GM19240 (cell line): ENCODE measurements around the gene TMEM186.
"Not testable (repeated sequence)": the region's sequence is repeated elsewhere in the genome, so short reads cannot be mapped to it uniquely, and the experiment has no call there.

Source experiments
- DNase-seq: peaks from one replicate; pipeline ENCODE4 v3.0.0; 2011; ENCODE audit warnings: low spot score; ENCODE audit not compliant: insufficient read length

Gene TMEM186

GRCh38 chr16:8775359-8775758, 22.1 kb downstream of the TMEM186 start:
- no peak for DNase-seq

GRCh38 chr16:8774208-8774607, 23.2 kb downstream of the TMEM186 start:
- no peak for DNase-seq

- DNase-seq, result no peak
These were observed 23.9 kb downstream of the TMEM186 start for GRCh38 chr16:8773537-8773936.

DNA sequence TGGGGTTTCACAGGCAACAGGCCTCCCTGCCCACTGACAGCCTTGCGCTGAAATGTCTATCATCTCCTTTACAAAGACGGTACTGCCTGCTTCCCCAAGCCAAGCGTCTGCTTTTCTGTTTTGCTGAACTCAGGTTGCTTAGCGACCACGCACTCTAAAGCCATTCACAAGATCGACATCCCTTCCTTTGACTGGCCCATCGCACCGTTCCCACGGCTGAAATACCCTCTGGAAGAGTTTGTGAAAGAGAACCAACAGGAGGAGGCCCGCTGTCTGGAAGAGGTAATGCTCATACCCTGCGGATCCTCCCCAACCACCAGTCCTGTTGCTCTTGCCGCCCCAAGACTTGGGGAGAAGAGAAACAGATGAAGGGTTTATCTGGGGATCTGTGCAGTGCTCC, 28.7 kb downstream of the TMEM186 start:
- DNase-seq, result no peak

- DNase-seq, result no peak
These were observed 29.2 kb downstream of the TMEM186 start for GRCh38 chr16:8768283-8768682.

DNA sequence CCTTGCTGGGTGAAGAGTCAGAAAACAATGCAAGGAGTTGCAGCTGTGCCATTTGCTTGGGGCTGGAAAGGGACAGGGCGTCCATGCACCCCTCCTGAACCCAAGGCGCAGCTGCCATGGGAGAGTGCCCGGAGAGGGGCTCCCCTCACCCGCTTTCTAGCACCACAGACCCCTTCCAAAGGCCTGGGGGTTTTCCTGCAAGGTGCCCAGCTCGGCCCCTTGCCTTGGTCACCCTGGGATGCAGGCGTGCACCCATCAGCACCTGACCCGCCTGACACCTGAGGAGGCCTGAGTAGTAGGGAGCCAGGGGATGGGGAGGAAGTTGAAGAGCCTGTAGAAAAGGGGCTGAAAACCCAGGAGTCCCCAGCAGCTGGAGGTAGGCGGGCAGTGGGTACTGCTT, 30.3 kb downstream of the TMEM186 start:
- no peak for DNase-seq

GRCh38 chr16:8764525-8765250, 32.8 kb downstream of the TMEM186 start:
- no peak for DNase-seq

- DNase-seq, result no peak
These were observed 33.5 kb downstream of the TMEM186 start for GRCh38 chr16:8763899-8764298.

- no peak for DNase-seq
These were observed 34.4 kb downstream of the TMEM186 start for GRCh38 chr16:8763083-8763482.

- DNase-seq, result no peak
These were observed 35.2 kb downstream of the TMEM186 start for GRCh38 chr16:8762254-8762653.

- DNase-seq, result no peak
These were observed 36.4 kb downstream of the TMEM186 start for GRCh38 chr16:8761078-8761477.

DNA sequence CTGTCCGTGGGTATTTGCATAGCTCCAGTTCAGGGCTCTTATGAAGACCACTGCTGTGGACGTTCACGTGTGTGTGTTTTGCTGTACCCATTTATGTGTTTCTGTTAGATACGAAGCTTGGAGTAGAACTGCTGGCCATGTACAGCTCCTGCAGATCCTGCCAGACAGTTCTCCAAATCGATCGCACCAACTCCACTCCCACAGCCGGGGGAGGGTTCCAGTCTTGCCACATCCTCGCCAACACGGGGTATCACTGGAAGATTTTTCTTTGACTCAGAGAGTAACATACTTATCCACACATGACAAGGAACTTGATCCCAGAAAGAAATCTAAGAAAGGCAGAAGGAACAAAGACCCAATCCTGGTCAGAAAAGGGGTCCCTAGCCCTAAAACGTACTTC, 37.4 kb downstream of the TMEM186 start:
- DNase-seq, result no peak

- no peak for DNase-seq
These were observed 39.4 kb downstream of the TMEM186 start for GRCh38 chr16:8758022-8758421.

DNA sequence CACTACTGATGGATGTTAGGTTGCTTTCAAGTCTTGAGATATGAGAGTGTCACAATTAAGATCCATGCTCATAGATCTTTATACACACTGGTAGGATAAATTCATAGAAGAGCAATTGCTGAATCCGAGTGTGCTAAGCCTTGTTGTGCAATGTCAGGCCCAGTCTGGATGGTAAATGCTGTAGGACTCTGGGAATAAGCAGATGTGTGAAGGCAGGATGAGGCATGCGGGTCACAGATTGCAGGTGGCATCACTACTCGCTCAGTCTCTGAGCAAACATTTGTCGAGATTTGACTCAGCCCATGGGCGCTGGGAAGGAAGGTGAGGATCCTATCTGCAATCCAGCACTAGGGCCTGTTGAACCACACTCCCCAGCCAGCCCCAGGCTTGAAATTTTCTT, 40.7 kb downstream of the TMEM186 start:
- DNase-seq, result no peak

GRCh38 chr16:8753416-8754054, 43.9 kb downstream of the TMEM186 start:
- DNase-seq, result no peak

DNA sequence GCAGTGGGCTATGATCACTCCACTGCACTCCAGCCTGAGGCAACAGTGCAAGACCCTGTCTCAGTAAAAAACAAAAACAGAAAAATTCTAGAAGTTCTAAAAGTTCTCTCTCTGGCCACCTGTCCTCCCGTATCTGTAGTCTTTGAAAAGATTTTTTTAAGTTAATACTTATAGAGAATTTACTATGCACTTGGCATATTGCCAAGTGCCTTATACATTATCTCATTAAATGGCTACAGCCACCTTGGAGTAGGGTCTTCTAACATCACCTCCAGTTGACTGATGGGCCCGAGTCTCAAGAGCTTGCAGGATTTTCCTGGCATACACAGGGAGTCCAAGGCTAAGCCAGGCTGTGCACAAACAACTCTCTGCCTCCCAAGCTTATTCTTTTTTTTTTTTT, 44.7 kb downstream of the TMEM186 start:
- no peak for DNase-seq

GRCh38 chr16:8751481-8752311, 45.7 kb downstream of the TMEM186 start:
- no peak for DNase-seq

- DNase-seq, result not testable (repeated sequence)
These were observed 48.5 kb downstream of the TMEM186 start for GRCh38 chr16:8748944-8749343.
